Loucy (cell line): ENCODE data around the gene MTMR1.

ENCODE experiments used
- H2AFZ ChIP-seq: fragments of 200-600 bp; sonication (generic); 2 replicates; pipeline ENCODE4 v1.6.0; 2016; ENCODE audit warnings: antibody characterized with exemption, mild to moderate bottlenecking, low read length, moderate library complexity
- H3F3A ChIP-seq: fragments of 200-600 bp; 2 replicates; pipeline ENCODE4 v1.6.0; 2016; ENCODE audit warnings: antibody characterized with exemption, low read depth, mild to moderate bottlenecking
- H3K27me3 ChIP-seq: fragments of 200-600 bp; sonication (generic); 2 replicates; pipeline ENCODE4 v1.6.1; 2014; ENCODE audit warnings: low read length, mild to moderate bottlenecking; ENCODE audit not compliant: insufficient read depth, poor library complexity, severe bottlenecking
- H3K36me3 ChIP-seq: fragments of 200-600 bp; sonication (generic); 2 replicates; pipeline ENCODE4 v1.6.1; 2016; ENCODE audit warnings: low read length; ENCODE audit not compliant: insufficient read depth
- H3K4me1 ChIP-seq: fragments of 200-600 bp; sonication (generic); 2 replicates; pipeline ENCODE4 v1.5.1; 2014; ENCODE audit warnings: low read length, mild to moderate bottlenecking; ENCODE audit not compliant: insufficient read depth, poor library complexity, severe bottlenecking
- H3K4me2 ChIP-seq: fragments of 200-600 bp; sonication (generic); 2 replicates; pipeline ENCODE4 v1.6.0; 2014; ENCODE audit warnings: antibody characterized with exemption, low read length, low read depth, mild to moderate bottlenecking; ENCODE audit not compliant: poor library complexity, severe bottlenecking
- H3K4me3 ChIP-seq: fragments of 200-600 bp; sonication (generic); 2 replicates; pipeline ENCODE4 v1.5.1; 2014; ENCODE audit warnings: low read length, mild to moderate bottlenecking, mixed read lengths; ENCODE audit not compliant: poor library complexity, severe bottlenecking
- H3K79me2 ChIP-seq: fragments of 200-600 bp; sonication (generic); 2 replicates; pipeline ENCODE4 v1.6.1; 2014; ENCODE audit warnings: low read length; ENCODE audit not compliant: insufficient read depth
- H3K9ac ChIP-seq: fragments of 200-600 bp; sonication (generic); 2 replicates; pipeline ENCODE4 v1.6.0; 2014; ENCODE audit warnings: mild to moderate bottlenecking, low read depth, low read length, moderate library complexity; ENCODE audit not compliant: poor library complexity, severe bottlenecking
- H3K9me2 ChIP-seq: fragments of 200-600 bp; sonication (generic); replicated peaks from 2 replicates; pipeline ENCODE4 v1.6.1; 2016; ENCODE audit warnings: low read depth, low read length, mixed read lengths
- H3K9me3 ChIP-seq: fragments of 200-600 bp; sonication (generic); 2 replicates; pipeline ENCODE4 v1.6.1; 2014; ENCODE audit warnings: mild to moderate bottlenecking, antibody characterized with exemption, low read length, low read depth; ENCODE audit not compliant: insufficient read depth
- H4K20me1 ChIP-seq: fragments of 200-600 bp; sonication (generic); 2 replicates; pipeline ENCODE4 v1.6.0; 2014; ENCODE audit warnings: antibody characterized with exemption, low read length, mild to moderate bottlenecking; ENCODE audit not compliant: insufficient read depth, poor library complexity, severe bottlenecking
- EZH2phosphoT487 ChIP-seq: fragments of 200-600 bp; IDR thresholded peaks from 2 replicates; pipeline ENCODE4 v1.6.1; 2018; ENCODE audit warnings: antibody characterized with exemption, mild to moderate bottlenecking, moderate library complexity, borderline replicate concordance
- TF ChIP-seq, protein P1 (sequence below): fragments of 200-600 bp; sonication (generic); conservative IDR thresholded peaks from 2 replicates; pipeline ENCODE4 v1.5.1; 2014; ENCODE audit warnings: mild to moderate bottlenecking, antibody characterized with exemption, low read length

MTMR1 gene

DNA sequence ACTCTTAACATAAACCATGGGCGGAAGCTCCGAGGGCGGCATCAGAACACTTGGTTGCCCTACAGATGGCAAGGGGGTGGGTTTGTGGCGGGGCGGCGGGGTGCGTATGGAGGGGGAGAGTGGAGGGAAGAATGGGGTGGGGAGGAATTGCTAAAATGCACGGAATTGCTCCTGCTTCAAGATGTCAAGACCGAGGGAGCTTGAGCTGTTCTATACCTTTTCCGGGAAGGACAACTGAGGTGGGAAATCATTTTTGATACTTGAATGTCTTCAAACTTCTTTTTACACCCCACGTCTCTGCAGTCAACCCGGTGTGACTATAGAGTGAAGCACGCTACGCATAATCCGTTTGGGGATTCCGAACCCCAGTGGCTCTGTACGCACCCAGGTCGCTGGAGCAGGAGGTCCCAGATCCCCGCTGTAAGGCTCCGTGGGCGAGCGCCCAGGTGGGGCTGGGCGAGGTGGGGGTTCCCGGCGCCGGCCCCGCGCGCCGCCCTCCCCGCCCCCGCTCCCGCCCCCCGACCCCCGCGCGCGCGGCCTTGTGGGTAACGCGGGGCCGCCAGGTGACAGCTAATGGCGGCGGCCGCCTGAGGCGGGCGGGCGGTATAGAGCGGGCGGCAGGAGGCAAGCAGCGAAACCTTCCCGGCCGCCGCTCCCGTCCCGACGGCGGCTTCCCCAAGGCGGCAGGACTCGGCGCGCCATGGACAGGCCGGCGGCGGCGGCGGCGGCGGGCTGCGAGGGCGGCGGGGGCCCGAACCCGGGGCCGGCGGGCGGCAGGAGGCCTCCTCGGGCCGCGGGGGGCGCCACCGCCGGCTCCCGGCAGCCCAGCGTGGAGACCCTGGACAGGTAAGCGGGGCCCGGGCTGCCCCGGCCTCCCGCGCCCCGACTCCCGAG lies at the start of gene MTMR1:
Gene MTMR1 (plus strand): TSS at position 566 of the 894 bp plus-strand sequence. CDS start 135 bp downstream, at position 701.
- Histone ChIP-seq H3K9me2 (no peaks in the 10 kb centered on the region), H3K9ac (peak within 1 kb of the TSS; percentile 78), H4K20me1 (peaks cover 11% of the 10 kb centered on the region), H3K9me3 (no peaks in the 10 kb centered on the region), H3K79me2 (peaks cover 46% of the 10 kb centered on the region), H3K4me2 (peak within 1 kb of the TSS; percentile 83), H3K27me3 (no peaks in the 10 kb centered on the region), H3K4me1 (peaks cover 47% of the 10 kb centered on the region), H3K4me3 (peak within 1 kb of the TSS; percentile 84), H3F3A (no peaks in the 10 kb centered on the region; the same call in 1 of the 2 replicates), H3K36me3 (no peaks in the 10 kb centered on the region), H2AFZ (peak within 1 kb of the TSS; percentile 89)
- no peak for TF ChIP-seq EZH2phosphoT487
- TF ChIP-seq, protein P1, sequence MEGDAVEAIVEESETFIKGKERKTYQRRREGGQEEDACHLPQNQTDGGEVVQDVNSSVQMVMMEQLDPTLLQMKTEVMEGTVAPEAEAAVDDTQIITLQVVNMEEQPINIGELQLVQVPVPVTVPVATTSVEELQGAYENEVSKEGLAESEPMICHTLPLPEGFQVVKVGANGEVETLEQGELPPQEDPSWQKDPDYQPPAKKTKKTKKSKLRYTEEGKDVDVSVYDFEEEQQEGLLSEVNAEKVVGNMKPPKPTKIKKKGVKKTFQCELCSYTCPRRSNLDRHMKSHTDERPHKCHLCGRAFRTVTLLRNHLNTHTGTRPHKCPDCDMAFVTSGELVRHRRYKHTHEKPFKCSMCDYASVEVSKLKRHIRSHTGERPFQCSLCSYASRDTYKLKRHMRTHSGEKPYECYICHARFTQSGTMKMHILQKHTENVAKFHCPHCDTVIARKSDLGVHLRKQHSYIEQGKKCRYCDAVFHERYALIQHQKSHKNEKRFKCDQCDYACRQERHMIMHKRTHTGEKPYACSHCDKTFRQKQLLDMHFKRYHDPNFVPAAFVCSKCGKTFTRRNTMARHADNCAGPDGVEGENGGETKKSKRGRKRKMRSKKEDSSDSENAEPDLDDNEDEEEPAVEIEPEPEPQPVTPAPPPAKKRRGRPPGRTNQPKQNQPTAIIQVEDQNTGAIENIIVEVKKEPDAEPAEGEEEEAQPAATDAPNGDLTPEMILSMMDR: no peak

DNA sequence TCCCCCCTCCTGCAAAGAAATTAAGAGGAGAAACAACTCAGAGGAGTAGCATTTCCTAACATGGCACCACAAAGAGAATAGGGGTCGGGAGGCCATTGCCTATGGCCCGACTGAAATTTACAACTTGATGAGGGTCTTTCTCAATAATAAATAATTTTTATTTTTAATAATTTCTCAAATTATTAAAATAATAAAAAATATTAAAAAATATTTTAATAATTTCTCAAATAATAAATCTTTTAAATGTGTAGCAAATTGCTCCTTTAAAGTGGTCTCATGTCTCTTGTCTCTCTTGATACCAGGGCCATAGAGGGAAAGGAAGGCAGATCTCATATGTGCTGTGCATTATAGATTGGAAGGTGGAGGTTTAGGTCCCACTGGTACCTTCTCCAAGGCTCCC lies 49.2 kb upstream of the MTMR1 start:
- no peak for TF ChIP-seq EZH2phosphoT487
- TF ChIP-seq, protein P1: no peak
- no peaks in the 10 kb centered on the region for H3K79me2 ChIP-seq
- H2AFZ ChIP-seq: no peak overlapping the region
- no peaks in the 10 kb centered on the region for H3K9me2 ChIP-seq
- no peaks in the 10 kb centered on the region for H3F3A ChIP-seq
- H3K27me3 ChIP-seq: no peaks in the 10 kb centered on the region
- no peak overlapping the region for H3K9ac ChIP-seq
- H3K4me1 ChIP-seq: no peaks in the 10 kb centered on the region
- H3K9me3 ChIP-seq: no peaks in the 10 kb centered on the region
- H3K4me2 ChIP-seq: no peak overlapping the region
- H3K4me3 ChIP-seq: no peak overlapping the region
- no peaks in the 10 kb centered on the region for H4K20me1 ChIP-seq
- H3K36me3 ChIP-seq: peaks cover 12% of the 10 kb centered on the region; the same call in 1 of the 2 replicates

DNA sequence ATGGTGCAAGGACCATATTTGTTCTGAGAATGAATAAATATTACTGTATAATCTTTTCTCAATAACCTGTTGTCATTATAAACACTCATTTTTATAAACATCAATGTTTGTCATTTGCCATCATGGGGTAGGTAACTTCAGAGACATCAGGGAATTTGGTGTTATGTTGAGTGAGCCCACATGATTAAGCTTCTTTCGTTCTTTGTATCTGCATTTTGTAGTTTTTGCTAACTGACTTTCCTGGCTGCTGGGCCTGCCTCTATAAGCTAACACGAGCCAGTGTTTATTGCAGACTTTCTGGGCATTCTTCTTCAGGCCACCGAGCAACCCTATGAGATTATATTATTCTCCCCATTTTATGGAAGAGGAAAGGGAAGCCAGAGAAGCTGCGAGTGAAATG lies 48.8 kb upstream of the MTMR1 start:
- no peaks in the 10 kb centered on the region for H3K9me2 ChIP-seq
- H4K20me1 ChIP-seq: no peaks in the 10 kb centered on the region
- no peak overlapping the region for H3K9ac ChIP-seq
- no peaks in the 10 kb centered on the region for H3K27me3 ChIP-seq
- H3K4me2 ChIP-seq: no peak overlapping the region
- H3K79me2 ChIP-seq: no peaks in the 10 kb centered on the region
- no peak overlapping the region for H3K4me3 ChIP-seq
- no peaks in the 10 kb centered on the region for H3K4me1 ChIP-seq
- H2AFZ ChIP-seq: no peak overlapping the region
- H3F3A ChIP-seq: no peaks in the 10 kb centered on the region
- H3K9me3 ChIP-seq: no peaks in the 10 kb centered on the region
- H3K36me3 ChIP-seq: peaks cover 12% of the 10 kb centered on the region; the same call in 1 of the 2 replicates
- no peak for TF ChIP-seq EZH2phosphoT487
- TF ChIP-seq, protein P1: no peak
